Ovary (tissue), 3 donors: Measurements from ENCODE around the gene AMBN.

Experiments
- CTCF ChIP-seq, 3 donors: fragments of 450-650 bp in 2 of 3; fragments of 200-600 bp in 1 of 3; IDR thresholded peaks; one replicate each; pipeline versions ENCODE4 v1.5.1 to v1.8.0; 2016 to 2022; ENCODE audit warnings: antibody characterized with exemption in 3 of 3, mild to moderate bottlenecking in 1 of 3
- EP300 ChIP-seq: sonication (generic); formaldehyde crosslinking; IDR thresholded peaks from one replicate; pipeline ENCODE4 v1.6.1; 2017; ENCODE audit warnings: antibody characterized with exemption
- POLR2A ChIP-seq: fragments of 450-650 bp; IDR thresholded peaks from one replicate; pipeline ENCODE4 v1.6.1; 2017; ENCODE audit warnings: antibody characterized with exemption, mild to moderate bottlenecking, moderate library complexity
- donor health status: DM: no; HTN: no; CAD: no.

- no peak for TF ChIP-seq CTCF (IDR thresholded peaks at IDR 0.05)
- TF ChIP-seq POLR2A: no peak
- TF ChIP-seq EP300: no peak
These were observed 28.0 kb upstream of the AMBN start for GRCh38 chr4:70564033-70564432.
